Measurements from ENCODE around the gene GALNTL6. TPM values are rescaled to one million over a fixed set of nuclear protein-coding genes. Genes with fewer than 3 reads are reported as not detected.

GALNTL6 gene
- total RNA-seq, 2 donors from 2014 or later = 0.19 to 0.20 TPM

- H3K9ac ChIP-seq (ENCODE audit: low read depth in 2 of 2, low read length in 2 of 2) = no peak overlapping the region
- intact Hi-C loops (cut with DNase I) = no loop called here
- no peak overlapping the region for H3K4me3 ChIP-seq
- TF ChIP-seq, protein P1, sequence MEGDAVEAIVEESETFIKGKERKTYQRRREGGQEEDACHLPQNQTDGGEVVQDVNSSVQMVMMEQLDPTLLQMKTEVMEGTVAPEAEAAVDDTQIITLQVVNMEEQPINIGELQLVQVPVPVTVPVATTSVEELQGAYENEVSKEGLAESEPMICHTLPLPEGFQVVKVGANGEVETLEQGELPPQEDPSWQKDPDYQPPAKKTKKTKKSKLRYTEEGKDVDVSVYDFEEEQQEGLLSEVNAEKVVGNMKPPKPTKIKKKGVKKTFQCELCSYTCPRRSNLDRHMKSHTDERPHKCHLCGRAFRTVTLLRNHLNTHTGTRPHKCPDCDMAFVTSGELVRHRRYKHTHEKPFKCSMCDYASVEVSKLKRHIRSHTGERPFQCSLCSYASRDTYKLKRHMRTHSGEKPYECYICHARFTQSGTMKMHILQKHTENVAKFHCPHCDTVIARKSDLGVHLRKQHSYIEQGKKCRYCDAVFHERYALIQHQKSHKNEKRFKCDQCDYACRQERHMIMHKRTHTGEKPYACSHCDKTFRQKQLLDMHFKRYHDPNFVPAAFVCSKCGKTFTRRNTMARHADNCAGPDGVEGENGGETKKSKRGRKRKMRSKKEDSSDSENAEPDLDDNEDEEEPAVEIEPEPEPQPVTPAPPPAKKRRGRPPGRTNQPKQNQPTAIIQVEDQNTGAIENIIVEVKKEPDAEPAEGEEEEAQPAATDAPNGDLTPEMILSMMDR (IDR thresholded peaks at IDR 0.05) = no peak
- no peaks in the 10 kb centered on the region for H3K36me3 ChIP-seq
- H3K27me3 ChIP-seq = no peaks in the 10 kb centered on the region
- H3K9me3 ChIP-seq = no peaks in the 10 kb centered on the region
- DNase-seq = no peak
- no peaks in the 10 kb centered on the region for H3K4me1 ChIP-seq
- H3K27ac ChIP-seq = no peak overlapping the region
These were observed 339.1 kb downstream of the GALNTL6 start for GRCh38 chr4:172152284-172152683.

DNA sequence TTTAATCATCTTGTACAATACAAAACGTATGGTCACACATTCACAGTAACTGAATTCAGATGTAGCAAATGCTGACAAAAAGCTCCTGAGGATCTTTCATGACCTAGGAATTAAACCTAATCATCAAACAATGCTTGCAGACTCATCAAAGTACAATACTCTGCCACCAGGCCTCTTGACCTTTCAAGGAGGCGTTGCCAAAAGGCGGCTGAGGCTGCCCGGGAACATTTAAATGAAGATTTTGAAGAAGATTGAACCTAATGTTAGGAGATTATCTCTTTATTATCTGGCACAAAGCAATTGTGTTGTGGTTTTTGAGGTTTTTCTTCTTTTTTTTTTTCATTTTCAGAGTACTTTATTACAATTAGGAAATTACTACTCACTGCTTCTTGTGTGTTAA lies 340.5 kb downstream of the GALNTL6 start:
- TF ChIP-seq, protein P1 (IDR thresholded peaks at IDR 0.05) = no peak
- no peak overlapping the region for H3K4me3 ChIP-seq
- H3K9me3 ChIP-seq = no peaks in the 10 kb centered on the region
- no peak overlapping the region for H3K9ac ChIP-seq (ENCODE audit: low read depth in 2 of 2, low read length in 2 of 2)
- no peak overlapping the region for H3K27ac ChIP-seq
- no peaks in the 10 kb centered on the region for H3K36me3 ChIP-seq
- H3K27me3 ChIP-seq = no peaks in the 10 kb centered on the region
- no peaks in the 10 kb centered on the region for H3K4me1 ChIP-seq
- DNase-seq = no peak
- intact Hi-C loops (cut with DNase I) = no loop called here

DNA sequence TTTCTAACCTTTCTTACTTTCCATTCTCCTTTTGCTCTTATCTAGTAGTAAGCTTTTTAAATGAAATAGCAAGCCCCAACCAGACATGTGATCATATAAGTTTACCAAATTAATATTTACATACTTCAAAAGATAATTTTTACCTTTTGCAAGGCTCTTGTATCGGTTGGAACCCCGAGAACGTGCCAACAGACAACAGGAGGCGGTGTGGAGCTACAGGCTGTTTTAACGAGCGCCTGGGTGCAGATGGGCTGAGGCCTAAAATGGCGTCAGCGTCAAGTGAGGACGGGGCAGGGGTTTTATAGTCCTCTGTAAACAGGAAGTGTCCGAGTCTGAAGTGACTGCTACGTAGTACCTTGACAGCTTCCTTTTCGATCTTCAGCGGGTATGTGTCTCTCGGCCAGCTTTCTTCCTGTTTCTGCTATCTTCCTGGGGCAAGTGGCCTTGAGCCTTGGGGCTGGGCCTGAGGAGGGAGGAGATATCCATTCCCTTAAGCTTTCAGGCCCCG lies 342.7 kb downstream of the GALNTL6 start:
- no peak for DNase-seq
- Histone ChIP-seq H3K4me3 (no peak overlapping the region), H3K27me3 (no peaks in the 10 kb centered on the region), H3K4me1 (no peaks in the 10 kb centered on the region), H3K9me3 (no peaks in the 10 kb centered on the region), H3K36me3 (no peaks in the 10 kb centered on the region), H3K27ac (no peak overlapping the region), H3K9ac (ENCODE audit: low read depth in 2 of 2, low read length in 2 of 2) (no peak overlapping the region)
- intact Hi-C loops (cut with DNase I) = no loop called here
- TF ChIP-seq, protein P1 (IDR thresholded peaks at IDR 0.05) = no peak

DNA sequence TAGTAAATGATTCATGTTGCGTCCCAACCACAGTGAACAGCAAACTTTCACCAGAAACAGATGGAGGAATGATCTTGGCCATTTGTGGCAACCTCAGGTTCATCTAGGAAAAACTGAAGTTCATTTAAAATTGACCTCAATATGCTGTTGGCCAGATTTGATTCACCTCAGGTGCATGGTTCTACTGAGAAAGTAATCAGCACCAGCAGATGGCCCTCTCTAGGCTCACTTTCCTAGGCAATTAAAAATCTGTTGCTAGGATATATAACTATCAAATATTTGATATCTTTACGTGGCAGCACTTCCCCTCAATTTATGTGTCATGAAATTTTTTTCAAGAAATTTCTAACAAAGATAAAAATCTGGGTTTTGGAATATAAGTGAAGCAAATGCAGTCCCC lies 344.7 kb downstream of the GALNTL6 start:
- Histone ChIP-seq H3K27ac (no peak overlapping the region), H3K9me3 (no peaks in the 10 kb centered on the region), H3K4me1 (no peaks in the 10 kb centered on the region), H3K27me3 (no peaks in the 10 kb centered on the region), H3K36me3 (no peaks in the 10 kb centered on the region), H3K9ac (ENCODE audit: low read depth in 2 of 2, low read length in 2 of 2) (no peak overlapping the region), H3K4me3 (no peak overlapping the region)
- TF ChIP-seq, protein P1 (IDR thresholded peaks at IDR 0.05) = no peak
- no peak for DNase-seq
- intact Hi-C loops (cut with DNase I) = no loop called here

- TF ChIP-seq, protein P1 (IDR thresholded peaks at IDR 0.05) = no peak
- H3K4me1 ChIP-seq = no peaks in the 10 kb centered on the region
- no peak overlapping the region for H3K4me3 ChIP-seq
- no peaks in the 10 kb centered on the region for H3K36me3 ChIP-seq
- H3K9me3 ChIP-seq = no peaks in the 10 kb centered on the region
- H3K27ac ChIP-seq = no peak overlapping the region
- H3K9ac ChIP-seq (ENCODE audit: low read depth in 2 of 2, low read length in 2 of 2) = no peak overlapping the region
- no peak for DNase-seq
- intact Hi-C loops (cut with DNase I) = no loop called here
- no peaks in the 10 kb centered on the region for H3K27me3 ChIP-seq
These were observed 350.0 kb downstream of the GALNTL6 start for GRCh38 chr4:172163215-172163614.
